ENCODE measurements around the gene TBC1D10A.
A peak's percentile ranks its signal among the peaks of the same experiment; 100 is the strongest.

The TBC1D10A gene

GRCh38 chr22:30272781-30273601, 53.8 kb downstream of the TBC1D10A start:
- no peak overlapping the region for H3K27ac Mint-ChIP-seq
- peaks cover 53% of the 10 kb centered on the region for H3K4me1 Mint-ChIP-seq (ENCODE audit: low read depth)
- no peaks in the 10 kb centered on the region for H3K27me3 Mint-ChIP-seq (ENCODE audit: low read depth)
- no peak overlapping the region for H3K4me3 Mint-ChIP-seq
- H3K36me3 Mint-ChIP-seq (ENCODE audit: low read depth): peaks cover 42% of the 10 kb centered on the region
- no peaks in the 10 kb centered on the region for H3K9me3 Mint-ChIP-seq

GRCh38 chr22:30270832-30271231, 55.9 kb downstream of the TBC1D10A start:
- peaks cover 46% of the 10 kb centered on the region for H3K4me1 Mint-ChIP-seq (ENCODE audit: low read depth)
- no peak overlapping the region for H3K4me3 Mint-ChIP-seq
- H3K27me3 Mint-ChIP-seq (ENCODE audit: low read depth): no peaks in the 10 kb centered on the region
- no peak overlapping the region for H3K27ac Mint-ChIP-seq
- H3K36me3 Mint-ChIP-seq (ENCODE audit: low read depth): peaks cover 47% of the 10 kb centered on the region
- H3K9me3 Mint-ChIP-seq: no peaks in the 10 kb centered on the region

- H3K4me3 Mint-ChIP-seq: peak overlapping the region; percentile 98
- peaks cover 44% of the 10 kb centered on the region for H3K4me1 Mint-ChIP-seq (ENCODE audit: low read depth)
- H3K36me3 Mint-ChIP-seq (ENCODE audit: low read depth): peaks cover 55% of the 10 kb centered on the region
- no peaks in the 10 kb centered on the region for H3K9me3 Mint-ChIP-seq
- peak overlapping the region; percentile 81 for H3K27ac Mint-ChIP-seq
- no peaks in the 10 kb centered on the region for H3K27me3 Mint-ChIP-seq (ENCODE audit: low read depth)
Measured at GRCh38 chr22:30268331-30268730, 58.4 kb downstream of the TBC1D10A start.

- no peaks in the 10 kb centered on the region for H3K27me3 Mint-ChIP-seq (ENCODE audit: low read depth)
- peaks cover 57% of the 10 kb centered on the region for H3K36me3 Mint-ChIP-seq (ENCODE audit: low read depth)
- H3K27ac Mint-ChIP-seq: peak overlapping the region; percentile 81
- H3K4me3 Mint-ChIP-seq: peak overlapping the region; percentile 98
- no peaks in the 10 kb centered on the region for H3K9me3 Mint-ChIP-seq
- H3K4me1 Mint-ChIP-seq (ENCODE audit: low read depth): peaks cover 47% of the 10 kb centered on the region
Measured at GRCh38 chr22:30267382-30268302, 59.1 kb downstream of the TBC1D10A start.

DNA sequence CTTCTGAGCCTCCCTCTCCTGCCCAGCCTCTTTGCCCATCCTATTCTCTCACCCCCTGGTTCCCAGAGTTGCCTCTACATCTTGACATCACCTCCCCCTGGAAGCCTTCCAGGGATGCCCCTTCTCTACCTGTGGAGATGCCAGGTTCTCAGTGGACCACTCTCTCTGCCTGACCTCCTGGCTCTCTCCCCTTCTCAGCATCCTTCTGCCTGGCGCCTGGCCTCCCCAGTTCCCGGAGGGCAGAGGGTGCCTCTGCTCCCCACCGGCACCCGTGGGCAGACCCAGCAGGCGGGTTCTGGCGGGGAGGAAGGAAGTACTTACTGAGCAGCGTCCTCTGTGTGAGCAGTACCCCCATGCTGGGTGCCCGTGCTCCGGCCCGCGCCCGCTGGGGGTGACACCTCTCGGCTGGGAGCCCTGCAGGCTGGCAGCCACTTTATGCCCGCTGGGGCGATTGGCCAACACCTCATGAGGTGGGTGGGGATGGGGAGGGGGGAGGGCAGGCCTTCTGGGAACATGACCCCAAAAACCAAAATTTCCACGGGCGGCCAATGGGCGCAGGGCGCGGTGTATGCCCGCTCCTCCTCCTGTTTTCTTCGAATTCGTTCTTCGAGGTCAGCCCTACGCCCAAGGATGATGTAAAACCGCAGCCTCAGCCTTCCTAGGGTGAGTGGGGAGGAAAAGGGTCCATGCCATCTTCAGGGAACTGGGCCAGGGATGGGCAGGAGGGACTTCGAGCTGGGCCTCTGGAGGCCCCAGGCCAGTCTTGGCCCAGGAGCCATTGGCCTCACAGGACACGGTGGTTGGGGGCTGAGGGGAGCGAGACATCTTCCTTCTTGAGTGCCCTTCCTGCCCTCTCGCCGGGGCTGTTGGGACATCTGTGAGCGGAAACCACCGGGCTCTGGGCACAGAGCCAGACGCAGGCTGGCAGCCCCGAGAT, 60.0 kb downstream of the TBC1D10A start, which contains the start of gene OSM:
OSM (minus strand) TSS at position 407 of the 937 bp plus-strand sequence; CDS start at position 355, 52 bp downstream.
- Mint-ChIP-seq H3K27ac (peak within 1 kb of the TSS; percentile 97), H3K27me3 (ENCODE audit: low read depth) (no peaks in the 10 kb centered on the region), H3K36me3 (ENCODE audit: low read depth) (peaks cover 63% of the 10 kb centered on the region)

DNA sequence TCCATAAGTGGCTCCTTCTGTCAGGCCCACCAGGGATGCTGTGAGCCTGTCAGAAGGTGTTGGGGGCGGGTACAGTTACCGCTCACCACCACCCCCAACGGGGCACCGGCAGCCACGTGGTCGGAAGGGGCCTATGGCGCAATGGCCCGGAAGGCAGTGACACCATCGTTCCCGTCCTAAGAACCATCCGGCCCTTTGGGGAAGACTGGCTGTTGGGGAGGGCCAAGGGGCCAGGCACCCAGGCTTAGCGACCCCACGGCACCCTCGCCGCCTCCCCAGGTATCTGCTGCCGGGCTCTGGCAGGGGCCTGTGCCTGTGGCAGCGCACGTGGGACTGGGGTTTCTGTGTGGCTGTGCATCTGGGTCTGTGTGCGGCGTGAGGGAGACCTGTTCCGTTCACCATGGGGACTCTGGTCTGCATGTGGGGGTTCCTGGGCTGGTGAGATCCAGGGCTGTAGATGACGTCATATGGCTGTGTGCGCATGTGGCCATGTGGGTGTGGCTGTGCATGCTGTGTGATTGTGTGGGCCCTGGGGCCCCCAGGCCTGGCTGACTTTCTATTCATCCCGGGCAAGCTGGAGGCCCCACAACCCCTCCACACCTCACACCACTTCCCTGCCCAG, 60.8 kb downstream of the TBC1D10A start:
- Mint-ChIP-seq H3K27ac (peak overlapping the region; percentile 97), H3K4me3 (peak overlapping the region; percentile 98), H3K27me3 (ENCODE audit: low read depth) (no peaks in the 10 kb centered on the region), H3K36me3 (ENCODE audit: low read depth) (peaks cover 62% of the 10 kb centered on the region), H3K4me1 (ENCODE audit: low read depth) (peaks cover 59% of the 10 kb centered on the region), H3K9me3 (no peaks in the 10 kb centered on the region)

More for the DNA sequence above, 60.0 kb downstream of the TBC1D10A start, which contains the start of gene OSM:
- Mint-ChIP-seq H3K4me1 (ENCODE audit: low read depth) (peaks cover 57% of the 10 kb centered on the region), H3K4me3 (peak within 1 kb of the TSS; percentile 98), H3K9me3 (no peaks in the 10 kb centered on the region)

DNA sequence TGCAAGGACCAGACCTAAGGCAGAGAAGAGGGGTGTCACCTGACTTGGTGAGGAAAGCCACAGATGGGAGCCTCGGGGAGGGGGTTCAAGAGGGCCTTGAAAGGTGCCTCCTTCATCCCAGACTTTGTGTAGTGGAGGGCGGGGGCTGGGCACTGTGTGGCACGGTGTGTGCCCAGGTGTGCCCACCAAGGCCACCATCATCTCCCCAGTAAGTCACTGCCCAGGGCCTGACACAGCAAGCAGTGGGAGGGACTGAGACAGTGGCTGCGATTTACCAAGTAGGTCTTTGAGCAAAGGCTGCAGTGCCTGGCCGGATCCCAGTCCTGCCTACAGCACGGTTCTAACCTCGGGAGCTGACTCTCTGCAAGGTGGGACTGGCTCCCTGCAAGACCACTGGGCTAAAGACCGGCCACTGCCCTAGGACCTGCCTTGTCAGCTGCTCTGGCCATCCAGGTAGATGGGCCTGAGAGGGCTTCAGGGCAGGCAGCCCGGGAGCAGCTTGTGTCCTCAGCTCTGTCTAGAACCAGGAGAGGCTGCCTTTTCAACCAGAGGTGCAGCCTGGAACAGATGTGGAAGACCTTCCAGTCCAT, 61.5 kb downstream of the TBC1D10A start:
- peak overlapping the region; percentile 97 for H3K27ac Mint-ChIP-seq

GRCh38 chr22:30263883-30264282, 62.9 kb downstream of the TBC1D10A start:
- Mint-ChIP-seq H3K4me3 (peak overlapping the region; percentile 98), H3K9me3 (no peaks in the 10 kb centered on the region), H3K27me3 (ENCODE audit: low read depth) (no peaks in the 10 kb centered on the region), H3K27ac (peak overlapping the region; percentile 80), H3K4me1 (ENCODE audit: low read depth) (peaks cover 56% of the 10 kb centered on the region), H3K36me3 (ENCODE audit: low read depth) (peaks cover 52% of the 10 kb centered on the region)

More for the DNA sequence above, 61.5 kb downstream of the TBC1D10A start:
- no peaks in the 10 kb centered on the region for H3K9me3 Mint-ChIP-seq
- H3K4me3 Mint-ChIP-seq: peak overlapping the region; percentile 98
- H3K4me1 Mint-ChIP-seq (ENCODE audit: low read depth): peaks cover 59% of the 10 kb centered on the region
- H3K27me3 Mint-ChIP-seq (ENCODE audit: low read depth): no peaks in the 10 kb centered on the region
- H3K36me3 Mint-ChIP-seq (ENCODE audit: low read depth): peaks cover 59% of the 10 kb centered on the region

DNA sequence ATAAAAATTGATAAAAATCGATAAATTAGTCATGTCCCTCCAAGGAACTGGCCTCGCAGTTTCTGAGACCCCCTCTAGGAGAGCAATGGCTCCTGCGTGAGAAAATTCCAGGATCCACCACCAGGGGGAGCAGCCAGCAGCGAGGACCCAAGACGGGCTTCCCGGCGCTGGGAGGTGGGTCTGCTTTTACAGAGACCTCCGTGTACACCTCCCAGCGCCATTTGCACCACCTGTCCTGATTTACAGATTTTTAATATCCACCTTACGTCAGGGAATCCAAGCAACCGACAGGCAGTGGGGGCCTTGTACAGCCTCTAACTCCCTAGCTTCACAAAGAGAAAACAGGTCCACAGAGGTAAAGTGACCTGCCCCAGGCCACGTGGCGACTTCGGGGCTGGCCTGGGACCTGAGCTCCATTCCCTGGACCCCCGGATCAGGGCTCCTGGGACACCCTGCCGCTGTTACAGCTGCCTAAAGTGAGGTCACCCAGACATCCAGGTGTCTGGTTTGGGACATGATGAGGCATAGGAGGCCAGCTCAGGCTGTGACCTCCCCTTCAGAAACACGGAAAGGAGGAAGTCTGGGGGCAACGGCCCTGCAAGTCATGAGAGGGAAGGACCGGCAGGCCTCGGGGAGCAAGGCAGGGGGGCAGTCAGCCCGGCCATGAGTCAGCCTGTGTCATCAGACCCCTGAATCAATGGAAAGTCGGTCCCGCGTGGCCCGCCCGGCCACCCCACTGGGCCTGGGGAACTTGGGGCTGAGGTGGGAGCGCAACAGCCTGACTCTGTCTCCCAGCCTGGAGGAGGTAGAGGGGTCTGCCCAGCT, 63.6 kb downstream of the TBC1D10A start:
- Mint-ChIP-seq H3K9me3 (no peaks in the 10 kb centered on the region), H3K4me3 (peak overlapping the region; percentile 98), H3K4me1 (ENCODE audit: low read depth) (peaks cover 52% of the 10 kb centered on the region), H3K27me3 (ENCODE audit: low read depth) (no peaks in the 10 kb centered on the region), H3K27ac (peak overlapping the region; percentile 86), H3K36me3 (ENCODE audit: low read depth) (peaks cover 45% of the 10 kb centered on the region)

DNA sequence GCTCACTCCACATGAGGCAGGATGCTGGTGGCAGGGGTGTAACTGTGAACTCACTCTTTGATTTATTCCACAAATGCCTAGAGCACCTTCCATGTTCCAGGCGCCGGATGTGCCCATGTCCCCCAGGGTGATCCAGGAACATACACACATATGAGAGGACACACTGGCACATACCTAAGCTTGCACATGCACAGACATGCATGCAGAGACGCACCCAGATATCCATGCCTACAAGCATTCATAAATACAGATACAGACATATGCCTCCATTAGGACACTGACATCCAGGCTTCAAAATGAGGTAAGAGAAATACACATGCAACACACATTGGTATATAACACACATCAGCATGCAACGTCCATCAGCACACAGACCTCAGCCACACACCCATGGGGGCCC, 64.6 kb downstream of the TBC1D10A start:
- Mint-ChIP-seq H3K27me3 (ENCODE audit: low read depth) (no peaks in the 10 kb centered on the region), H3K4me3 (peak overlapping the region; percentile 75), H3K4me1 (ENCODE audit: low read depth) (peaks cover 49% of the 10 kb centered on the region), H3K9me3 (no peaks in the 10 kb centered on the region), H3K36me3 (ENCODE audit: low read depth) (peaks cover 42% of the 10 kb centered on the region), H3K27ac (peak overlapping the region; percentile 83)

GRCh38 chr22:30261134-30261533, 65.6 kb downstream of the TBC1D10A start:
- Mint-ChIP-seq H3K36me3 (ENCODE audit: low read depth) (peaks cover 37% of the 10 kb centered on the region), H3K27me3 (ENCODE audit: low read depth) (no peaks in the 10 kb centered on the region), H3K27ac (peak overlapping the region; percentile 83), H3K4me1 (ENCODE audit: low read depth) (peaks cover 56% of the 10 kb centered on the region), H3K9me3 (no peaks in the 10 kb centered on the region), H3K4me3 (no peak overlapping the region)

GRCh38 chr22:30260682-30261081, 66.1 kb downstream of the TBC1D10A start:
- H3K9me3 Mint-ChIP-seq: no peaks in the 10 kb centered on the region
- no peak overlapping the region for H3K4me3 Mint-ChIP-seq
- H3K27ac Mint-ChIP-seq: no peak overlapping the region
- H3K36me3 Mint-ChIP-seq (ENCODE audit: low read depth): peaks cover 33% of the 10 kb centered on the region
- no peaks in the 10 kb centered on the region for H3K27me3 Mint-ChIP-seq (ENCODE audit: low read depth)
- H3K4me1 Mint-ChIP-seq (ENCODE audit: low read depth): peaks cover 59% of the 10 kb centered on the region

Measured in T-helper 1 cell treated with Interleukin-12 subunit alpha and Interleukin-12 subunit beta and Interleukin-4 antibody, amounts not matched to agents 30 μg/mL and 1 μg/mL, for 36 hours (primary cell).